ENCODE measurements around the gene ASAP3. TPM values are rescaled to one million over a fixed set of nuclear protein-coding genes. Genes with fewer than 3 reads are reported as not detected.

The ASAP3 gene
- total RNA-seq, 1 donor from 2014 or later: 3.9 TPM

GRCh38 chr1:23430803-23431202, 53.2 kb downstream of the ASAP3 start:
- H3K36me3 Mint-ChIP-seq: peaks cover 58% of the 10 kb centered on the region
- no peaks in the 10 kb centered on the region for H3K9me3 ChIP-seq (ENCODE audit: low read depth)
- no peak overlapping the region for H3K9ac ChIP-seq
- peaks cover 8% of the 10 kb centered on the region for H3K27me3 Mint-ChIP-seq (ENCODE audit: insufficient read depth, low read depth)
- H3K4me1 Mint-ChIP-seq: peaks cover 4% of the 10 kb centered on the region
- DNase-seq (ENCODE audit: low spot score): no peak
- H3K36me3 ChIP-seq: no peaks in the 10 kb centered on the region
- H3K27ac ChIP-seq: no peak overlapping the region
- H3K4me3 Mint-ChIP-seq: no peak overlapping the region
- TF ChIP-seq EZH2phosphoT487 (IDR thresholded peaks at IDR 0.05) (no peak), CTCF (IDR thresholded peaks at IDR 0.05) (no peak), EZH2 (IDR thresholded peaks at IDR 0.05) (no peak)
- H3K4me2 ChIP-seq: no peak overlapping the region
- H3K79me2 ChIP-seq (ENCODE audit: low read depth): no peaks in the 10 kb centered on the region
- H3F3A ChIP-seq (ENCODE audit: low read depth): no peaks in the 10 kb centered on the region
- H4K20me1 ChIP-seq (ENCODE audit: low read depth): no peaks in the 10 kb centered on the region
- no peak overlapping the region for H3K27ac Mint-ChIP-seq
- H3K4me3 ChIP-seq: no peak overlapping the region
- H3K9me3 Mint-ChIP-seq: no peaks in the 10 kb centered on the region
- no peaks in the 10 kb centered on the region for H3K4me1 ChIP-seq
- H3K27me3 ChIP-seq: peaks cover 33% of the 10 kb centered on the region
- H2AFZ ChIP-seq (replicated peaks): no peak overlapping the region

GRCh38 chr1:23428136-23428905, 55.7 kb downstream of the ASAP3 start:
- no peak overlapping the region for H3K27ac Mint-ChIP-seq
- Histone ChIP-seq H3K27me3 (peaks cover 58% of the 10 kb centered on the region), H3K9ac (no peak overlapping the region), H3F3A (ENCODE audit: low read depth) (peaks cover 7% of the 10 kb centered on the region), H3K4me2 (no peak overlapping the region), H3K4me3 (no peak overlapping the region), H3K4me1 (peaks cover 10% of the 10 kb centered on the region), H2AFZ (replicated peaks) (no peak overlapping the region), H3K9me3 (ENCODE audit: low read depth) (no peaks in the 10 kb centered on the region), H4K20me1 (ENCODE audit: low read depth) (peaks cover 7% of the 10 kb centered on the region), H3K27ac (no peak overlapping the region), H3K36me3 (no peaks in the 10 kb centered on the region), H3K79me2 (ENCODE audit: low read depth) (no peaks in the 10 kb centered on the region)
- peaks cover 18% of the 10 kb centered on the region for H3K27me3 Mint-ChIP-seq (ENCODE audit: insufficient read depth, low read depth)
- H3K36me3 Mint-ChIP-seq: peaks cover 46% of the 10 kb centered on the region
- peaks cover 14% of the 10 kb centered on the region for H3K4me1 Mint-ChIP-seq
- TF ChIP-seq EZH2 (IDR thresholded peaks at IDR 0.05) (no peak), EZH2phosphoT487 (IDR thresholded peaks at IDR 0.05) (no peak), CTCF (IDR thresholded peaks at IDR 0.05) (no peak)
- H3K9me3 Mint-ChIP-seq: no peaks in the 10 kb centered on the region
- no peak for DNase-seq (ENCODE audit: low spot score)
- H3K4me3 Mint-ChIP-seq: no peak overlapping the region

- H3K27me3 Mint-ChIP-seq (ENCODE audit: insufficient read depth, low read depth): peaks cover 18% of the 10 kb centered on the region
- peaks cover 66% of the 10 kb centered on the region for H3K27me3 ChIP-seq
These were observed 56.4 kb downstream of the ASAP3 start for GRCh38 chr1:23427550-23427949.

More at GRCh38 chr1:23427550-23427949, 56.4 kb downstream of the ASAP3 start:
- H3K9me3 Mint-ChIP-seq: no peaks in the 10 kb centered on the region
- Histone ChIP-seq H3F3A (ENCODE audit: low read depth) (peaks cover 12% of the 10 kb centered on the region), H3K4me2 (no peak overlapping the region), H3K9ac (no peak overlapping the region), H3K4me1 (peaks cover 12% of the 10 kb centered on the region), H3K79me2 (ENCODE audit: low read depth) (no peaks in the 10 kb centered on the region), H3K9me3 (ENCODE audit: low read depth) (no peaks in the 10 kb centered on the region), H2AFZ (replicated peaks) (no peak overlapping the region), H3K27ac (no peak overlapping the region), H3K4me3 (no peak overlapping the region), H4K20me1 (ENCODE audit: low read depth) (peaks cover 15% of the 10 kb centered on the region), H3K36me3 (no peaks in the 10 kb centered on the region)
- peaks cover 18% of the 10 kb centered on the region for H3K4me1 Mint-ChIP-seq
- TF ChIP-seq EZH2phosphoT487 (IDR thresholded peaks at IDR 0.05) (no peak), CTCF (IDR thresholded peaks at IDR 0.05) (no peak), EZH2 (IDR thresholded peaks at IDR 0.05) (no peak)
- no peak overlapping the region for H3K4me3 Mint-ChIP-seq
- H3K27ac Mint-ChIP-seq: no peak overlapping the region
- no peak for DNase-seq (ENCODE audit: low spot score)
- peaks cover 39% of the 10 kb centered on the region for H3K36me3 Mint-ChIP-seq

Measured in neural progenitor cell (in vitro differentiated cells).